Hematopoietic multipotent progenitor cell treated with erythropoietin and hydrocortisone succinate and interleukin-3 and kit ligand, for 8 days (in vitro differentiated cells): ENCODE results near the gene OXA1L.
"Not testable (repeated sequence)": the region's sequence is repeated elsewhere in the genome, so short reads cannot be mapped to it uniquely, and the experiment has no call there.

Experiments used
- DNase-seq: peaks from one replicate; pipeline ENCODE4 v3.0.0-alpha.2; 2015

The OXA1L gene

DNA sequence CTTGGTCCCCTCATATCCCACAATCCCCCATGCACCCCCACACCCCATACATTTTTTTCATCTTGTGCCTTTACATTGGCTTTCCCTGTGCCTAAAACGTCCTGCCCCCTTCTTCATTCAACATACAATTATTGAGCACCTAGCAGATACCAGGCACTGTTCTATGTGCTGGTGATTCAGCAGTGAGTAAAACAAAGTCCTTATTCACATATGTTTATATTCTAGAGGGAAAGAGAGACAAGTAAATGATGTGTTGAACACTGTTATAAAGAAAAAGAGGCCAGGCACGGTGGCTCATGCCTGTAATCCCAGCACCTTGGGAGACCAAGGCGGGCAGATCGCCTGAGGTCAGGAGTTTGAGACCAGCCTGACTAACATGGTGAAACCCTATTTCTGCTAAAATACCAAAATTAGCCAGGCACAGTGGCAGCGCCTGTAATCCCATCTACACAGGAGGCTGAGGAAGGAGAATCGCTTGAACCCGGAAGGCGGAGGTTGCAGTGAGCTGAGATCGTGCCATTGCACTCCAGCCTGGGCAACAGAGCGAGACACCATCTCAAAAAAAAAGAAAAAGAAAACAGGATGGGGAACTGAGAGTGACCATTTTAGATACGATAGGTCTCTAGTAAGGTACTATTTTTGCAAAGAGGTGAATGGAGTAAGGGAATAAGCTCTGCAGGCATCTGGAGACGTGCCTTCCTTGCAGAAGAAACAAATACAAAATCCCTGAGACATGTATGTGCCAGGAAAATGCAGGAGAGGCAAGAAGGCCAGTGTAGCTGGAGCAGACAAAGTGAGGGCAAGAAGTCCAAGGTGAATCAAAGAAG is 36.6 kb downstream of the OXA1L start:
- no peak for DNase-seq

DNA sequence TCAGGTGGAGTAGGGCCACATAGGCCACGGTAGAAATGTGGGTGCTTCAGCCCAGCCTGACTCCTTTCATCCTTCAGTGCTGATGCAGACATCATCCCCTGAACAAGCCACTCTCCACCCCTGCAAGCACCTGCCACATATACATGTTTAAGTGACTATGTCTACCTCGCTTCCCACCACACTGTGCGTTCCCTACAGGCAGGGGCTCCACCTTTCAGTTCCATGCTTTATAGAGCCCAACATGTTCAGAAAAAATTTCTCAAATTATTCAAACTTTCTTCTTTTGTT is 37.1 kb downstream of the OXA1L start:
- DNase-seq = no peak

DNA sequence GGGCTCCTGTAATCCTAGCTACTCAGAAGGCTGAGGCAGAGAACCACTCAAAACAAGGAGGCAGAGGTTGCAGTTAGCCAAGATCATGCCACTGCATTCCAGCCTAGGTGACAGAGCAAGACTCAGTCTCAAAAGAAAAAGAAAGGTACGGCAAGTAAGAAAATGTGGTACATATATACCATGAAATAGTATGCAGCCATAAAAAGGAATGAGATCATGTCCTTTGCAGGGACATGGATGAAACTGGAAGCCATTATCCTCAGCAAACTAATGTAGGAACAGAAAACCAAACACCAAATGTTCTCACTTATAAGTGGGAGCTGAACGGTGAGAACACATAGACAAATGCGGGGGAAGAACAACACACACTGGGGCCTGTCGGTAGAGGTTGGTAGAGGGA is 38.7 kb downstream of the OXA1L start:
- not testable (repeated sequence) for DNase-seq

DNA sequence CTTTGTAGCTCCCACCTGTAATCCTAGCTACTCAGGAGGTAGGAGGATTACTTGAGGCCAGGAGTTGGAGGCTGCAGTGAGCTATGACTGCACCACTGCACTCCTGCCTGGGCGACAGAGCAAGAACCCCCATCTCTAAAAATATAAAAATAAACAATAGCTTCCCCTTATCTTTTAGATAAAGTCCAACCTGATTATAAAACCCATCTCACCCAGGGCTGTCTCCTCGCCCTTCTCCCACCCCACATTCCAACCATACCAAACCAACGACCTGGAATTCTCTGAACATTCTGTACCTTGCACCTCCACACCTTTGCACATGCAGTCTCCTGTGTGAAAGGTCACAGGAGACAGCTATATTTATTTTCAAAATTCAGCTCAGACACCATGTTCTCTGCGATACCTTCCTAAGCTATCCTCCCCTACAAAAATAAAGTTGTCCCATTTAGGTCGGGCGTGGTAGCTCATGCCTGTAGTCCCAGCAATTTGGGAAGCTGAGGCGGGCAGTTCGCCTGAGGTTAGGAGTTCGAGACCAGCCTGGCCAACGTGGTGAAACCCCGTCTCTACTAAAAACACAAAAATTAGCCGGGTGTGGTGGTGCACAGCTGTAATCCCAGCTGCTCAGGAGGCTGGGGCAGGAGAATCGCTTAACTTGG is 41.1 kb downstream of the OXA1L start:
- no peak for DNase-seq

DNA sequence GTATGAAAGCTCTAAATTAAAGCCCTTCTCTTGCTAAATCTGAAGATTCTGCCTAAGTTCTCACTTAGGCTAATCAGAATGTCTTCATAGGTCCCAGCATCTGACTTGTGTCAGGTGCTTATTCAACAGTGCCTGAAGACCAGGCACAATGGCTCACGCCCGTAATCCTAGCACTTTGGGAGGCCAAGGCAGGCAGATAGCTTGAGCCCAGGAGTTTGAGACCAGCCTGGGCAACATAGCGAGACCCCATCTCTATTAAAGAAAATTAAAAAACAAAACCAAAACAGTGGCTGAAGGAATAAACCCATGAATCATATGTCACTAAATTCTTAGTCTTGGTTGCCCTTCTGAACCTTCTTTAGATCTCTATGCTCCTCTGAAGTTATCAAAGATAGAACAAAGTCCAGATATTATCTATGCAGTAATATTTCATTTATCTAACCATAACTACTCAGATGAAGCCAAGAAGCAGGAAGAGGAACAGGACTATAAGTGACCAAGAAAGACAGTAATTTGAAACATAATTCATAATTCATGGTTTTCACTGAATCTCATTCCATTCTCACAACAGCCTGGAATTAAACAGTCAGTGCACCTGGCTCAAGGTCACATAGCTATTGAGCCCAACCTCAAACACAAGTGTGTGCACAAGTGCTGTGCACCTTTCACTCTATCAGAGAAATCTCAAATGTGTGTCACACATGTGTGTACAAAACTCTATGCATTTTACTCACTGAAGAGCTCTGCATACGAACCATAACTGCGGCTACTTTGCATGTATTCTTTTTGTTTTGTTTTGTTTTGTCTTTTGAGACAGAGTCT is 42.1 kb downstream of the OXA1L start:
- DNase-seq = no peak

DNA sequence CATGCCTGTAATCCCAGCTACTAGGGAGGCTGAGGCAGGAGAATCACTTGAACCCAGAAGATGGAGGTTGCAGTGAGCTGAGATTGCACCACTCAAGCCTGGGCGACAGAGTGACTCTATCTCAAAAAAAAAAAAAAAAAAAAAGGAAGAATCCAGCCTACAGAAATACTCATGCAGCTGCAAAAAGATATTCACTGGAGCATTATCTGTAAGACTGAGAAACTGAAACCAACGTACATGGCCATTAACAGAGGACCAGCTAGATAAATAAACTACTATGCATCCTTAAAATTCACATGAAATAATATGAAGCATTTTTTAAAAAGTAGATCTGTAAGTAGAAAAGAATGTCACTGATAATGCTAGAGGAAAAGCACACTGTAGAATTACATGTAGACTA is 45.2 kb downstream of the OXA1L start:
- DNase-seq = no peak

DNA sequence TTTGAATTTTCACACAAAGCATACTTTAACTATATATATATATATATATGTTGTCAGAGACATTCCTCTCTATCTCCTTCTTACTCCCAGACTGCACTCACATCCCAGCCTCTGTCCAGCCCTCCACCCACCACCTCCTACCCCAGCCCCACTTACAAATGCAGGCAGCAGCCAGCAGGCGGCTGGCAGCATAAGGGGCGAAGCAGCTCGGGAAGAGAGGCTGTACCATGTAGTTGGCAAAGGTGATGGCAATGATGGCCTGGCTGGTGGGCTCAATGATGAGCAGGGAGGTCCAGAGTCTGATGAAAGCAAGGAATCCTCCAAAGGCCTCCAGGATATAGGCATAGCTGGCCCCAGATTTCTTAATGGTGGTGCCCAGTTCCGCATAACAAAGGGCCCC is 46.3 kb downstream of the OXA1L start:
- no peak for DNase-seq

DNA sequence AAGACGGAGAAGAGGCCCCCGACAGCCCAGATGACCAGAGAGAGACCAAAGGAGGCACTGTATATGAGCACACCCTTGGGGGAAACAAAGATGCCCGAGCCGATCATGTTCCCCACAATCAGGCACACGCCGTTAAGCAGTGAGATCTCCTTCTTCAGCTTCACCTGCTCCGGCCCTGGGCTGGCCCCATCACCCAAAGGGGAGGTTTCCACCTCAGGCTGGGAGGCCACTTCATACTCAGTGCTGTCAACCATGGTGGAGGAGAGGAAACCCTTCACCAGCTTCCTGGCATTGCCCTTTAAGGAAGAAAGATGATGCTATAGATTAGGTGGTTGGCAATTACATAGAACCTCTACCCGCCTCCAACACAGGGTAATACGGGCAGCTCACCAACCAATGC is 46.7 kb downstream of the OXA1L start:
- no peak for DNase-seq

DNA sequence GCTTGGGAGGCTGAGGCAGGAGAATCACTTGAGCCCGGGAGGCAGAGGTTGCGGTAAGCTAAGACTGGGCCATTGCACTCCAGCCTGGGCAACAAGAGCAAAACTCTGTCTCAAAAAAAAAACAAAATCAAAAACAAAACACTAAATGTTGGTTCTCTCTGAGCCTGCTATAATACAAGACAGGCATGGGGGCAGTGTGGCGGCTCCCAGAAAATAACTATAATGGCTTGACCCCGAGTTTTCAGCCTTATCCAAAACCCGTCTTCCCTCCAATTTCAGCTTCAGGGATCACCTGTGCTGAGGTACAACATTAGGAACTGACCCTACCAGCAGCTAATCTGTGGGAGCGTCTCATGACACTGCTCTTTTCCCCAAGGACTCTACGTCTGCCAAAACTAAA is 47.9 kb downstream of the OXA1L start:
- no peak for DNase-seq

DNA sequence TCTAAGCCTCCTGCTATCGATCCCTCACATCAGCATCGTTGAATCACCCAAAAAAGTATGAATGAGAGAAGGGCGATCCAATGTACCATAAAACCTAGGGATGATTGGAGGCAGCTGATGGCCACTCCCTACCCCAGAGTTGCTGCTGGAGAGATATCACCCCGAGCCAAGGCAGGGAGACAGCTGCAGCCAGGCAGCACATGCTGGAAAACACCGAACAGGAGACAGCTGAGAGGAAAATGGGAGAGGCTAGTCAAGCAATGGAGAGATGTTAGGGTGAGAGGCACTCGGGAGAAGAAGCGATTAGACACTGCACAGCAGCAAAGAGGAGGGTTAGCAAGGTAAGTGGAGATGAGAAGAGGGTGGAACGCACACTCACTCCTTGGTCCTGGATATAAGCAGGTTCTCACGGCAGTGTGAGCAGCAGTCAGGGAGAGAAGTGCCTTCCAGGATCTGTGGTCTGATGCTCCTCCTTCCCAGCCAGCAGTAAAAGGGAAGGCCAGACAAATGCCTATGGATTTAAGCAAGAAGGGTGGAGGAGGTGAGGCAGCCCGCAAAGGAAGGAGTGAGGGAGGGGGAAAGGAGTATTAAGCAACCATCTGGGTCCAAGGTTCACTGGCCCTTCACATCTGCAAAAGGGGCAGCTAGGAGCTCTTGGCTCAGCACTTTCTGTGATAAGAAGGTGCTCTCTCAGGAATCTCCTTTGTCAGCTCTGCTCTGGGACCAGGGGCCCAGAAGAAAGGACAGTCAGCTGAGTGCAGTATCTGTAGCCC is 48.6 kb downstream of the OXA1L start, which contains the start of gene SLC7A7:
Gene SLC7A7, minus strand, starts transcription at position 495 of the 773 bp plus-strand sequence. CDS start 2,037 bp downstream, outside the sequence.
- DNase-seq = no peak

DNA sequence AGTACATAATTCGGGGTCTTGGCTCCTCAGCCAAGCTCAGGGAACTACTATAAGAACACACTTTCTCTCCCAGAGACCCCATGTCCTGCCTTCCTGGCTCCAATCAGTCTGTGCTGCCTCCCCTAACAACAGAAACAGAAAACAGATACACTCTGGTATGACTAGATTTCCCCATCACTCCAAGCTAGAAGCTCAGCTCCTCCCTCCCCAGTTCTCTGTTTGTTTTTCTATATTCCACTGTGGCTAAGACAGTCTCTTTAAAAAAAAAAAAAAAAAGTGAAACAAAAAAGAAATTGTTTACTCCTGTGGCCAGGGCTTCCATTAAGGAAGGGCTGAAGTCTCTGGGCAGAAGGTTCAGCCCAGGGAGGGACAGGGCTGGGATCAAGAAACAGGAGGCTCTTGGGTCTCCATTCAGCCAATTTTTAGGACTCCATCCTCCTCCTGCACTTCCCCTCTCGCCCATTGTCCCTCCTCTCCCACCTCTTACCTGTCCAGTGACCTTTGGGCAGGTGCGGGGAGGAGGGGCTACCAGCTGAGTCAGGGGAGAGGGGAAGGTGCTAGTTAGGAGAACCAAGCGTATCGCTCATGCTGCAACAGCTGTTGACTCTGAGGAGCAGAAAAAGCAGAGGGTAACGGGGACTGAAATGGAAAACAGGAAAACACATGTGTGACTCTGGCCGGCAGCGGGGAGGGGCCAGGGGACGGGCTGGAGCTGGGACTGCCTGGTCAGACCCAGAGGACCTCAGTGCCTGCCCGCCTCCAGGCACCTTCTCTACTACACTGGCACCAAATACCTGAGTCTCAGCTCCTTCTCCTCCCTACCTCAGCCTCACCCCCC is 52.9 kb downstream of the OXA1L start:
- no peak for DNase-seq

DNA sequence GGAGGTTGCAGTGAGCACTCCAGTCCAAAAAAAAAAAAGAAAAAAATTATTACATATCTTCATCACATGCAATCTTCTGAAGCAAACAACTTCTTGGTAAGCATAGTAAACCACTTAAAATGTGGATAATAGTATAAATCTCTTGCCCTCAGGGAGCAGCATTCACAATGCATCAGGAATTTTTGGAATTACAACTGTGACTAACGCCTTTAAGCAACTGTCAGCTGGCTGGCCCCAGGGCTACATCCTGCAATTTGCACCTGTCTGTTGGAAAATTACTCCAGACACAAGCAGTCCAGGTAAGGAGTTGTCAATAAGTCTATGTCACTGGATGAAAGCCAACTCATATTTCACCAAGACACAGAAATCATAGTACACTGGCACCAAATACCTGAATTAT is 54.2 kb downstream of the OXA1L start:
- DNase-seq = no peak

DNA sequence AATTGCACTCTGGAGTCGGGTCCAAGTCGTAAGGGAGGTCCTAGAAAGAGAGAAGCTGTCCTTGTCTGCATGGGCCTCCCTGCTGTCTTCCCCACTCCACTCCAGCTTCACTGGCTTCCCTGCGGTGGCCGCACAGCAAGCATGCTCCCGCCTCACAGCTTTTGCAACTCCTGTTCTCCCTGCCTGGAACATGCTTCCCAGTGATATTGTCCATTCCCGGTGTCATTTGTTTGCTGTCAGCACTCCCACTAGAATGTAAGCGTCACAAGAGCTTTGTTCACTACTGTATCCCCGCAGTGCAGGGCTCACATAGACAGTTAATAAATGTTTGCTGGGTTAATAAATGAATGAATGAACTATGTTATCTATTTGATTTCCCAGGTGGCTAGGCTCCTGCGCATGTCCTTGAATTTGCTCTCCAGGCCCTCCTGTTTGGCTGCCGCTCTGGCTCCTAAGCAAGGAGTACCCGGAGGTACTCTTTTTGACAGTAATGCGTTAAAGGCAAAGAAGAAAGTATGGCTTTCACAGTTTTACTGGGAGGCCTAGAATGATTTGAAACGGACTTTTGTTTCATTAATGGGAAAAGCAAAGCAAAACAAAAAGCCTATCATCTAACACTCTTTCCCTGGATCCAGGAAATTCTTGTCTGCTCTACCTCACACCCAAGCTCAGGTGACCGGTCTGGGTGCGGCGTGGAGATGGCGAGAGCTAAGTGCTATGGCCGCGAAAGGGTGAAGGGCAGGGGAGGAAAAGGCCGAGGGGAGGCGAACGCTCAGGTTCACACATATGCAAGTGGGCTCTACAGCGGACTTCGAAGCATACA is 54.9 kb downstream of the OXA1L start:
- no peak for DNase-seq

DNA sequence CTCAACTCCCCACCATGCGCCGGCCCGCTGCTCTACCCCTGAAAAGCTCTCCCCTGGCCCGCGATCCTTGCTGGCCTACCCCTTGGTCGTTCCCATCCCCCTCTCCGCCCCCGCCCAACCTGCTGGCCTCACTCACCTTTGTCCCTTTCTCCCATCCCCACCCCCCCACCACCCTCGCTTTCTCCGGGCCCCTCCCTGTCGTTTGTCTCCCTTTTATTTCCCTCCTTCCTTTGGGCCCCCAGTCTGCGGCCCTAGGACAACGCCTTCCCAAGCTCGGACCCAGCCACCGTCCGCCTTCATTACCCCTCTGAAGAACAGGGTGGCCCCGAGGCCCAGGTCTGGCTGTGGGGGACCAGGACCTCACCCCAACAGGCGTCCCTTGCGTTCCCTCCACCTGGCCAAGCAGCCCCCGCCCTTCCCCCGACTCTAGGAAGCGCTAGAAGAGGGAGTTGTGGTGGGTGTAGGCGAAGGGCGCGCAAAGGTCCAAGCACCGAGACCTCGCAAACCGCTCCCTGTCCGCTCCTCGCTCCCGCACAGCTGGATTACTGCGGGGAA is 55.6 kb downstream of the OXA1L start:
- no peak for DNase-seq
